Measurements from ENCODE around the gene RACGAP1.

GRCh38 chr12:49974677-49975317 lies 50.5 kb downstream of the RACGAP1 start:
- peak in 1 of 4 experiments; percentile 2 for TF ChIP-seq CTCF (IDR thresholded peaks at IDR 0.05)
- no peak for TF ChIP-seq POLR2A (IDR thresholded peaks at IDR 0.05)

Data from gastroesophageal sphincter (tissue), 3 donors.